IMR-90 (cell line): ENCODE data around the gene KLF11. TPM values are rescaled to one million over a fixed set of nuclear protein-coding genes. Genes with fewer than 3 reads are reported as not detected.

Experiments used
- ATAC-seq: fragments of 200-7000 bp; cut with Tn5 transposase; 2 replicates; pipeline ENCODE4 v1.9.1; 2020; ENCODE audit warnings: low read depth, mild to moderate bottlenecking, moderate library complexity
- BruUV-seq: library from RNA; stranded (reverse); fragments of 400-500 nt; replicated peaks from 2 replicates; lab custom pipeline; 2021; lab: Mats Ljungman, UMichigan
- CTCF ChIA-PET: fragments of 300-600 bp; formaldehyde crosslinking; extraction: SDS; loops from one replicate; lab custom pipeline; 2021; ENCODE audit warnings: antibody characterized with exemption; lab: Yijun Ruan, JAX
- POLR2A ChIA-PET: fragments of 300-600 bp; sonication (Branson Sonifier 250); formaldehyde crosslinking; loops from one replicate; lab custom pipeline; 2022; ENCODE audit warnings: antibody characterized with exemption; ENCODE audit not compliant: unreplicated experiment; lab: Charles Lee
- DNase-seq: peaks from one replicate; pipeline ENCODE4 v3.0.0; 2013
- H2AFZ ChIP-seq: replicated peaks from 2 replicates; pipeline ENCODE3; 2013; ENCODE audit warnings: low read length, mild to moderate bottlenecking; ENCODE audit not compliant: poor library complexity
- H2AK5ac ChIP-seq: 2 replicates; pipeline ENCODE4 v1.6.1; 2013; ENCODE audit warnings: low read depth, low read length, inconsistent platforms
- H2AK9ac ChIP-seq: replicated peaks from 2 replicates; pipeline ENCODE3; 2013; ENCODE audit warnings: mild to moderate bottlenecking, low read depth, low read length, moderate library complexity; ENCODE audit not compliant: poor library complexity
- H2BK120ac ChIP-seq: 2 replicates; pipeline ENCODE4 v1.6.1; 2013; ENCODE audit warnings: low read depth, low read length, inconsistent platforms
- H2BK15ac ChIP-seq: 3 replicates; pipeline ENCODE4 v1.6.1; 2013; ENCODE audit warnings: low read depth, low read length, inconsistent platforms
- H2BK20ac ChIP-seq: 2 replicates; pipeline ENCODE4 v1.6.1; 2013; ENCODE audit warnings: low read depth, mild to moderate bottlenecking, inconsistent platforms, low read length, moderate library complexity
- H2BK5ac ChIP-seq: 2 replicates; pipeline ENCODE4 v1.6.1; 2013; ENCODE audit warnings: mild to moderate bottlenecking, low read depth, low read length, inconsistent platforms; ENCODE audit not compliant: poor library complexity, severe bottlenecking
- H3K14ac ChIP-seq: replicated peaks from 2 replicates; pipeline ENCODE4 v1.6.1; 2013; ENCODE audit warnings: low read depth, low read length, inconsistent platforms
- H3K18ac ChIP-seq: 2 replicates; pipeline ENCODE4 v1.6.1; 2013; ENCODE audit warnings: low read depth, low read length, control low read depth
- H3K23ac ChIP-seq: 2 replicates; pipeline ENCODE4 v1.6.1; 2013; ENCODE audit warnings: low read depth, low read length, inconsistent platforms
- H3K27ac ChIP-seq: 2 replicates; pipeline ENCODE4 v1.5.1; 2013; ENCODE audit warnings: mild to moderate bottlenecking, control low read depth, low read length; ENCODE audit not compliant: insufficient read depth
- H3K27me3 ChIP-seq: 2 replicates; pipeline ENCODE4 v1.6.1; 2013; ENCODE audit warnings: low read length; ENCODE audit not compliant: control insufficient read depth, insufficient read depth
- H3K36me3 ChIP-seq: 2 replicates; pipeline ENCODE4 v1.6.1; 2013; ENCODE audit warnings: low read length, mixed read lengths; ENCODE audit not compliant: control insufficient read depth, insufficient read depth
- H3K4ac ChIP-seq: 2 replicates; pipeline ENCODE4 v1.6.1; 2013; ENCODE audit warnings: low read depth, low read length, inconsistent platforms
- H3K4me1 ChIP-seq: 2 replicates; pipeline ENCODE4 v1.6.1; 2013; ENCODE audit warnings: low read length, mixed read lengths; ENCODE audit not compliant: control insufficient read depth, insufficient read depth
- H3K4me2 ChIP-seq: 2 replicates; pipeline ENCODE4 v1.6.1; 2013; ENCODE audit warnings: low read depth, mild to moderate bottlenecking, control low read depth, low read length, moderate library complexity
- H3K4me3 ChIP-seq: 2 replicates; pipeline ENCODE4 v1.5.1; 2013; ENCODE audit warnings: low read depth, mild to moderate bottlenecking, control low read depth, low read length, moderate library complexity; ENCODE audit not compliant: insufficient read depth
- H3K56ac ChIP-seq: 2 replicates; pipeline ENCODE4 v1.6.1; 2013; ENCODE audit warnings: low read length, inconsistent platforms; ENCODE audit not compliant: insufficient read depth; ENCODE audit errors: extremely low read depth
- H3K79me1 ChIP-seq, 2 experiments: 2 replicates each; pipeline ENCODE4 v1.6.1; 2013; ENCODE audit warnings: low read length in 2 of 2, inconsistent platforms in 1 of 2, low read depth in 1 of 2
- H3K9ac ChIP-seq: 2 replicates; pipeline ENCODE4 v1.6.1; 2013; ENCODE audit warnings: low read depth, low read length, control low read depth
- H3K9me1 ChIP-seq: 2 replicates; pipeline ENCODE4 v1.6.1; 2013; ENCODE audit warnings: low read length, inconsistent platforms; ENCODE audit not compliant: insufficient read depth
- H3K9me3 ChIP-seq: 2 replicates; pipeline ENCODE4 v1.6.1; 2013; ENCODE audit warnings: low read length; ENCODE audit not compliant: control insufficient read depth, insufficient read depth
- H4K20me1 ChIP-seq: 2 replicates; pipeline ENCODE4 v1.6.1; 2013; ENCODE audit warnings: low read length, inconsistent platforms; ENCODE audit not compliant: insufficient read depth
- H4K5ac ChIP-seq: 2 replicates; pipeline ENCODE4 v1.6.1; 2013; ENCODE audit warnings: mild to moderate bottlenecking, low read depth, low read length, control low read depth
- H4K8ac ChIP-seq, 2 experiments: 2 replicates each; pipeline ENCODE4 v1.6.1; 2013; ENCODE audit warnings: low read depth in 2 of 2, low read length in 2 of 2, control low read depth in 1 of 2, inconsistent platforms in 1 of 2
- H4K91ac ChIP-seq: 2 replicates; pipeline ENCODE4 v1.6.1; 2013; ENCODE audit warnings: low read depth, low read length, inconsistent platforms; ENCODE audit not compliant: insufficient read depth
- BHLHE40 ChIP-seq: fragments of 150-350 bp; IDR thresholded peaks from 2 replicates; pipeline ENCODE4 v1.6.1; 2016; ENCODE audit warnings: mild to moderate bottlenecking, low read depth, low read length
- ELK1 ChIP-seq: fragments of 150-350 bp; IDR thresholded peaks from 2 replicates; pipeline ENCODE4 v1.6.1; 2016; ENCODE audit warnings: low read depth, mild to moderate bottlenecking, low read length, moderate library complexity, borderline replicate concordance
- MXI1 ChIP-seq: IDR thresholded peaks from 2 replicates; pipeline ENCODE4 v1.6.1; 2012; ENCODE audit warnings: low read depth, mild to moderate bottlenecking, low read length, moderate library complexity, borderline replicate concordance
- NFE2L2 ChIP-seq: fragments of 150-350 bp; IDR thresholded peaks from 2 replicates; pipeline ENCODE4 v1.6.1; 2016; ENCODE audit warnings: low read depth, mild to moderate bottlenecking, low read length
- RAD21 ChIP-seq: IDR thresholded peaks from 2 replicates; pipeline ENCODE4 v1.6.1; 2012; ENCODE audit warnings: low read length, improper control_type of control experiment
- RFX5 ChIP-seq: IDR thresholded peaks from 2 replicates; pipeline ENCODE4 v1.8.0; 2012; ENCODE audit warnings: low read depth, mild to moderate bottlenecking, low read length, moderate library complexity
- SMC3 ChIP-seq: fragments of 150-350 bp; IDR thresholded peaks from 2 replicates; pipeline ENCODE4 v1.6.1; 2016; ENCODE audit warnings: low read depth, mild to moderate bottlenecking, antibody characterized with exemption, low read length, moderate library complexity
- USF2 ChIP-seq: fragments of 150-350 bp; IDR thresholded peaks from 2 replicates; pipeline ENCODE4 v1.6.1; 2017; ENCODE audit warnings: mild to moderate bottlenecking, antibody characterized with exemption, low read length, low read depth
- WGBS, 2 experiments: methylation state at CpG; one replicate each; pipeline versions ENCODE4 v1.1.5 to v1.1.7; 2013; ENCODE audit warnings: missing lambda C conversion rate in 2 of 2; ENCODE audit not compliant: insufficient read length in 1 of 2; ENCODE audit errors: extremely low coverage in 2 of 2; 5-methylcytosine and 5-hydroxymethylcytosine counted together
- dilution Hi-C: fragments of 300-500 bp; cut with HindIII; formaldehyde crosslinking; loops from one replicate; pipeline ENCODE4 v1.14.3; 2018; ENCODE audit warnings: low sequenced_read_pairs; ENCODE audit not compliant: unreplicated experiment
- in situ Hi-C: fragments of 300-500 bp; cut with MboI; formaldehyde crosslinking; loops from 3 replicates; pipeline ENCODE4 v1.14.3; 2019; ENCODE audit warnings: low sequenced_read_pairs, inconsistent platforms, mixed read lengths
- intact Hi-C: fragments of 100-400 bp; cut with micrococcal nuclease; formaldehyde crosslinking; loops from 2 replicates; pipeline ENCODE4 v1.10.0; 2022
- polyA plus RNA-seq, 3 experiments: library from polyadenylated mRNA; depleted of rRNA; stranded (reverse); fragments of >200 nt; gene quantifications; 2 replicates each; pipeline ENCODE4 v1.2.3, GENCODE V29; 2012; ENCODE audit warnings: low replicate concordance in 1 of 3
- total RNA-seq: library from RNA; depleted of rRNA; stranded (reverse); fragments of >200 nt; gene quantifications from 2 replicates; pipeline ENCODE4 v1.2.3, GENCODE V29; 2012

The KLF11 gene
- total and polyA plus RNA-seq, 2 of the 4 experiments (the other 2 are of a cell fraction) = 2.0 to 2.4 TPM

DNA sequence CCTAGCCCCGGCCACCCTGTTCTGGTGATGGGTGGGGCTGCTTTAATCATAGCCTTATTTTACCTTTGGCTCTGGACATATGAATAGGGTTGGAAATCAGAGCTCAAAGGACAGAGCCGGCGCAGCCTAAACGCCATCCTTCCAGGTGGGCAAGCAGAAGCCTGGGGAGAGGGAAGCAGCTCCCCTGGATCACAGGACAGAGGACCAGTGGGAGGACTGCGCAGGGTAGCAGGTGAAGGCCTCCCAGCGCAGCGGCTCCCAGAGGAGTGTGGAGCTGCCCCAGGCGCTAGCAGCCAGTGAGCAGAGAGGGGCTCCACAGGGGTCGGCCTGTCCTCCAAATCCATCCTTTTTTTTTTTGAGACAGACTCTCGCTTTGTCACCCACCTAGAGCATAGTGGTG lies 53.3 kb downstream of the KLF11 start:
- no peak overlapping the region for H2BK120ac ChIP-seq
- H4K20me1 ChIP-seq = no peaks in the 10 kb centered on the region
- no peak overlapping the region for H3K23ac ChIP-seq
- peaks cover 8% of the 10 kb centered on the region for H3K9me3 ChIP-seq
- 90% methylated on average over 3 of the region's 10 CpGs; no CpG with 5 or more reads in 1 of the 2 experiments for WGBS, 2 experiments
- H3K9me1 ChIP-seq = peaks cover 8% of the 10 kb centered on the region; the same call in 1 of the 2 replicates
- no peak overlapping the region for H2AK5ac ChIP-seq
- no peak overlapping the region for H2AFZ ChIP-seq
- no peak overlapping the region for H3K4me3 ChIP-seq
- DNase-seq (no peak), ATAC-seq (no peak)
- H3K27me3 ChIP-seq = peaks cover 11% of the 10 kb centered on the region
- no peak overlapping the region for H3K9ac ChIP-seq
- H3K36me3 ChIP-seq = no peaks in the 10 kb centered on the region
- no peak overlapping the region for H3K14ac ChIP-seq
- no peak overlapping the region for H2BK5ac ChIP-seq
- no peaks in the 10 kb centered on the region for H3K79me1 ChIP-seq
- no peak overlapping the region for H3K56ac ChIP-seq
- H2BK20ac ChIP-seq = no peak overlapping the region
- no peak overlapping the region for H2AK9ac ChIP-seq
- H3K4ac ChIP-seq = no peak overlapping the region
- H4K8ac ChIP-seq = no peak overlapping the region
- no peak overlapping the region for H3K18ac ChIP-seq
- H3K4me1 ChIP-seq = peaks cover 2% of the 10 kb centered on the region; the same call in 1 of the 2 replicates
- H4K91ac ChIP-seq = no peak overlapping the region
- intact Hi-C loops = loop anchor here (2.0 kb wide), 1 partner anchor 24 kb away; no protein-coding TSS in a partner anchor
- dilution Hi-C loops = no loop called here
- no peak overlapping the region for H2BK15ac ChIP-seq
- CTCF ChIA-PET = interaction anchor here (0.6 to 3.1 kb wide), 16 partner anchors 10 to 421 kb away, joined by 3 to 24 read pairs (median 4); no protein-coding TSS in a partner anchor
- in situ Hi-C loops = no loop called here
- no peak overlapping the region for H4K5ac ChIP-seq
- TF ChIP-seq NFE2L2 (no peak), RFX5 (no peak), MXI1 (no peak), BHLHE40 (no peak), USF2 (no peak), SMC3 (no peak), ELK1 (no peak), RAD21 (no peak)
- no peak overlapping the region for H3K4me2 ChIP-seq
- BruUV-seq = no TSS peak
- POLR2A ChIA-PET = no interaction called here
- no peak overlapping the region for H3K27ac ChIP-seq
